WTC11 (cell line): ENCODE data around the gene LDLRAD1. TPM values are rescaled to one million over a fixed set of nuclear protein-coding genes. Genes with fewer than 3 reads are reported as not detected.

Experiments used
- ATAC-seq: fragments of 200-7000 bp; cut with Tn5 transposase; 2 replicates; pipeline ENCODE4 v1.10.0; 2021; ENCODE audit warnings: mild to moderate bottlenecking, moderate library complexity
- CTCF ChIA-PET: fragments of 300-600 bp; sonication (Branson Sonifier 250); formaldehyde crosslinking; loops from one replicate; lab custom pipeline; 2021; ENCODE audit warnings: antibody characterized with exemption; lab: Charles Lee
- POLR2A ChIA-PET: fragments of 350-600 bp; sonication (Branson Sonifier 250); formaldehyde crosslinking; loops from one replicate; lab custom pipeline; 2021; ENCODE audit warnings: antibody characterized with exemption; lab: Charles Lee
- DNase-seq: peaks from one replicate; pipeline ENCODE4 v3.0.0; 2021; ENCODE audit warnings: low spot score
- H3K27ac Mint-ChIP-seq: 2 replicates; pipeline ENCODE4 v1.8.0; 2021; ENCODE audit warnings: mixed read lengths
- H3K27me3 Mint-ChIP-seq: 2 replicates; pipeline ENCODE4 v1.8.0; 2021; ENCODE audit warnings: low read depth, mild to moderate bottlenecking, moderate library complexity, mixed read lengths
- H3K36me3 Mint-ChIP-seq: 2 replicates; pipeline ENCODE4 v1.8.0; 2021; ENCODE audit warnings: mixed read lengths
- H3K4me1 Mint-ChIP-seq: 2 replicates; pipeline ENCODE4 v1.8.0; 2022; ENCODE audit warnings: mixed read lengths
- H3K4me3 Mint-ChIP-seq: 2 replicates; pipeline ENCODE4 v1.8.0; 2021; ENCODE audit warnings: mild to moderate bottlenecking, moderate library complexity, mixed read lengths
- H3K9me3 Mint-ChIP-seq: 2 replicates; pipeline ENCODE4 v1.8.0; 2021; ENCODE audit warnings: mixed read lengths
- ELF4 ChIP-seq: sonication (generic); formaldehyde crosslinking; IDR thresholded peaks from 2 replicates; pipeline ENCODE4 v1.8.1; 2022; ENCODE audit warnings: low read depth, mild to moderate bottlenecking, moderate library complexity, missing genetic modification reagents
- FOXP1 ChIP-seq: sonication (generic); formaldehyde crosslinking; IDR thresholded peaks from 2 replicates; pipeline ENCODE4 v1.8.0; 2022; ENCODE audit warnings: missing genetic modification reagents, mild to moderate bottlenecking, moderate library complexity, borderline replicate concordance
- GTF2I ChIP-seq: fragments of 250-450 bp; sonication (Bioruptor Pico); conservative IDR thresholded peaks from 2 replicates; pipeline ENCODE4 v1.4.0; 2021; ENCODE audit warnings: mild to moderate bottlenecking
- NFE2L1 ChIP-seq: sonication (generic); formaldehyde crosslinking; IDR thresholded peaks from 2 replicates; pipeline ENCODE4 v1.8.1; 2023; ENCODE audit warnings: missing genetic modification reagents
- NFYB ChIP-seq: sonication (generic); formaldehyde crosslinking; conservative IDR thresholded peaks from 2 replicates; pipeline ENCODE4 v1.8.0; 2022; ENCODE audit warnings: low read depth, missing genetic modification reagents
- NR1H2 ChIP-seq: sonication (generic); formaldehyde crosslinking; IDR thresholded peaks from 2 replicates; pipeline ENCODE4 v1.9.0; 2021; ENCODE audit warnings: mild to moderate bottlenecking, moderate library complexity, missing genetic modification reagents
- NR2C2 ChIP-seq: sonication (generic); formaldehyde crosslinking; IDR thresholded peaks from 2 replicates; pipeline ENCODE4 v1.8.0; 2022; ENCODE audit warnings: mild to moderate bottlenecking, missing genetic modification reagents
- NR3C1 ChIP-seq: sonication (generic); formaldehyde crosslinking; conservative IDR thresholded peaks from 2 replicates; pipeline ENCODE4 v1.8.1; 2023; ENCODE audit warnings: low read depth, mild to moderate bottlenecking, missing genetic modification reagents
- PRRX2 ChIP-seq: fragments of 250-450 bp; sonication (Bioruptor Pico); IDR thresholded peaks from 2 replicates; pipeline ENCODE4 v1.8.0; 2021; ENCODE audit warnings: mild to moderate bottlenecking
- SMAD3 ChIP-seq: sonication (generic); formaldehyde crosslinking; IDR thresholded peaks from 2 replicates; pipeline ENCODE4 v1.8.0; 2022; ENCODE audit warnings: missing genetic modification reagents, mild to moderate bottlenecking, borderline replicate concordance
- TEAD4 ChIP-seq: sonication (generic); formaldehyde crosslinking; IDR thresholded peaks from 2 replicates; pipeline ENCODE4 v1.8.0; 2022; ENCODE audit warnings: mild to moderate bottlenecking, missing genetic modification reagents
- ZNF232 ChIP-seq: sonication (generic); formaldehyde crosslinking; IDR thresholded peaks from 2 replicates; pipeline ENCODE4 v1.8.0; 2022; ENCODE audit warnings: mild to moderate bottlenecking, missing genetic modification reagents
- ZNF671 ChIP-seq: fragments of 250-450 bp; sonication (Bioruptor Pico); IDR thresholded peaks from 2 replicates; pipeline ENCODE4 v1.8.0; 2021; ENCODE audit warnings: mild to moderate bottlenecking
- total RNA-seq: library from RNA; stranded (reverse); gene quantifications from 3 replicates; pipeline ENCODE4 v1.2.3, GENCODE V29; 2021
- TF ChIP-seq, protein P1 (sequence below): sonication (generic); formaldehyde crosslinking; IDR thresholded peaks from 2 replicates; pipeline ENCODE4 v1.8.1; 2022; ENCODE audit warnings: low read depth, mild to moderate bottlenecking, moderate library complexity, missing genetic modification reagents, borderline replicate concordance
- TF ChIP-seq, protein P2 (sequence below): sonication (generic); formaldehyde crosslinking; IDR thresholded peaks from 2 replicates; pipeline ENCODE4 v1.8.1; 2022; ENCODE audit warnings: mild to moderate bottlenecking, missing genetic modification reagents, moderate library complexity, borderline replicate concordance
- TF ChIP-seq, protein P3 (sequence below): sonication (generic); formaldehyde crosslinking; conservative IDR thresholded peaks from 2 replicates; pipeline ENCODE4 v1.8.1; 2023; ENCODE audit warnings: mild to moderate bottlenecking, low read depth, missing genetic modification reagents, moderate library complexity
- TF ChIP-seq, protein P4 (sequence below): fragments of 250-450 bp; sonication (Bioruptor Pico); IDR thresholded peaks from 2 replicates; pipeline ENCODE4 v1.9.0; 2021; ENCODE audit warnings: moderate library complexity, mild to moderate bottlenecking, inconsistent platforms, borderline replicate concordance
- TF ChIP-seq, protein P5 (sequence below): fragments of 250-450 bp; sonication (Bioruptor Pico); IDR thresholded peaks from 2 replicates; pipeline ENCODE4 v1.9.0; 2021; ENCODE audit warnings: mild to moderate bottlenecking
- TF ChIP-seq, protein P6 (sequence below): sonication (generic); formaldehyde crosslinking; IDR thresholded peaks from 2 replicates; pipeline ENCODE4 v1.8.0; 2022; ENCODE audit warnings: mild to moderate bottlenecking, missing genetic modification reagents
- TF ChIP-seq, protein P7 (sequence below): sonication (generic); formaldehyde crosslinking; IDR thresholded peaks from 2 replicates; pipeline ENCODE4 v1.8.1; 2022; ENCODE audit warnings: mild to moderate bottlenecking, moderate library complexity, missing genetic modification reagents
- TF ChIP-seq, protein P8 (sequence below): sonication (generic); formaldehyde crosslinking; IDR thresholded peaks from 2 replicates; pipeline ENCODE4 v1.8.0; 2022; ENCODE audit warnings: mild to moderate bottlenecking, missing genetic modification reagents

The LDLRAD1 gene
- total RNA-seq, 1 experiment from 2014 or later: 0.09 TPM

DNA sequence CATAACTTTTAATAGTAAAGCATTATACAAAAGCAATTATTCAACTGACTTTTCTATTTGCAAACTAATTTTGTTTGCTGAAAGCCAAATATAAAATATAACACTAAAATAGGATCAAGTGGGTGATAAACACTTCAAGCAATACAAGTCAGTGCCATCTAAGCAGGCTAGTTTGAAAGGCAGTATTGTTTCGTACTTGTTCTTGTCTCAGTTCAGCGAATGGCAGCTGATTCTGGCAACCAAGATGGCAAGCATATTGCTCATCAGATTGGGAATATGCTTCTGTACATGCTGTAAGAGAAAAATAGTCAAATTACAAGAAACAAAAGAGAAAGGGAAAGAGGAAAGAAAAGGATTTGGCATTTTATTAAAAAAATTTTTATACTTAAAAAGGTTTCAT, 27.5 kb upstream of the LDLRAD1 start:
- ChIA-PET POLR2A (no interaction called here), CTCF (no interaction called here)
- H3K36me3 Mint-ChIP-seq: peaks cover 26% of the 10 kb centered on the region
- TF ChIP-seq PRRX2 (CRISPR knock-in tag) (no peak), FOXP1 (CRISPR knock-in tag) (no peak), ZNF671 (CRISPR knock-in tag) (no peak), ELF4 (CRISPR knock-in tag) (no peak)
- TF ChIP-seq, protein P1, sequence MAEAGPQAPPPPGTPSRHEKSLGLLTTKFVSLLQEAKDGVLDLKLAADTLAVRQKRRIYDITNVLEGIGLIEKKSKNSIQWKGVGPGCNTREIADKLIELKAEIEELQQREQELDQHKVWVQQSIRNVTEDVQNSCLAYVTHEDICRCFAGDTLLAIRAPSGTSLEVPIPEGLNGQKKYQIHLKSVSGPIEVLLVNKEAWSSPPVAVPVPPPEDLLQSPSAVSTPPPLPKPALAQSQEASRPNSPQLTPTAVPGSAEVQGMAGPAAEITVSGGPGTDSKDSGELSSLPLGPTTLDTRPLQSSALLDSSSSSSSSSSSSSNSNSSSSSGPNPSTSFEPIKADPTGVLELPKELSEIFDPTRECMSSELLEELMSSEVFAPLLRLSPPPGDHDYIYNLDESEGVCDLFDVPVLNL (CRISPR knock-in tag): no peak
- TF ChIP-seq, protein P2, sequence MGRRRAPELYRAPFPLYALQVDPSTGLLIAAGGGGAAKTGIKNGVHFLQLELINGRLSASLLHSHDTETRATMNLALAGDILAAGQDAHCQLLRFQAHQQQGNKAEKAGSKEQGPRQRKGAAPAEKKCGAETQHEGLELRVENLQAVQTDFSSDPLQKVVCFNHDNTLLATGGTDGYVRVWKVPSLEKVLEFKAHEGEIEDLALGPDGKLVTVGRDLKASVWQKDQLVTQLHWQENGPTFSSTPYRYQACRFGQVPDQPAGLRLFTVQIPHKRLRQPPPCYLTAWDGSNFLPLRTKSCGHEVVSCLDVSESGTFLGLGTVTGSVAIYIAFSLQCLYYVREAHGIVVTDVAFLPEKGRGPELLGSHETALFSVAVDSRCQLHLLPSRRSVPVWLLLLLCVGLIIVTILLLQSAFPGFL: no peak
- TF ChIP-seq, protein P3, sequence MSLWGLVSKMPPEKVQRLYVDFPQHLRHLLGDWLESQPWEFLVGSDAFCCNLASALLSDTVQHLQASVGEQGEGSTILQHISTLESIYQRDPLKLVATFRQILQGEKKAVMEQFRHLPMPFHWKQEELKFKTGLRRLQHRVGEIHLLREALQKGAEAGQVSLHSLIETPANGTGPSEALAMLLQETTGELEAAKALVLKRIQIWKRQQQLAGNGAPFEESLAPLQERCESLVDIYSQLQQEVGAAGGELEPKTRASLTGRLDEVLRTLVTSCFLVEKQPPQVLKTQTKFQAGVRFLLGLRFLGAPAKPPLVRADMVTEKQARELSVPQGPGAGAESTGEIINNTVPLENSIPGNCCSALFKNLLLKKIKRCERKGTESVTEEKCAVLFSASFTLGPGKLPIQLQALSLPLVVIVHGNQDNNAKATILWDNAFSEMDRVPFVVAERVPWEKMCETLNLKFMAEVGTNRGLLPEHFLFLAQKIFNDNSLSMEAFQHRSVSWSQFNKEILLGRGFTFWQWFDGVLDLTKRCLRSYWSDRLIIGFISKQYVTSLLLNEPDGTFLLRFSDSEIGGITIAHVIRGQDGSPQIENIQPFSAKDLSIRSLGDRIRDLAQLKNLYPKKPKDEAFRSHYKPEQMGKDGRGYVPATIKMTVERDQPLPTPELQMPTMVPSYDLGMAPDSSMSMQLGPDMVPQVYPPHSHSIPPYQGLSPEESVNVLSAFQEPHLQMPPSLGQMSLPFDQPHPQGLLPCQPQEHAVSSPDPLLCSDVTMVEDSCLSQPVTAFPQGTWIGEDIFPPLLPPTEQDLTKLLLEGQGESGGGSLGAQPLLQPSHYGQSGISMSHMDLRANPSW: no peak
- no peaks in the 10 kb centered on the region for H3K27me3 Mint-ChIP-seq
- no peak overlapping the region for H3K27ac Mint-ChIP-seq
- H3K4me3 Mint-ChIP-seq: no peak overlapping the region
- ATAC-seq: no peak
- peaks cover 3% of the 10 kb centered on the region for H3K4me1 Mint-ChIP-seq
- no peaks in the 10 kb centered on the region for H3K9me3 Mint-ChIP-seq
- DNase-seq: no peak

DNA sequence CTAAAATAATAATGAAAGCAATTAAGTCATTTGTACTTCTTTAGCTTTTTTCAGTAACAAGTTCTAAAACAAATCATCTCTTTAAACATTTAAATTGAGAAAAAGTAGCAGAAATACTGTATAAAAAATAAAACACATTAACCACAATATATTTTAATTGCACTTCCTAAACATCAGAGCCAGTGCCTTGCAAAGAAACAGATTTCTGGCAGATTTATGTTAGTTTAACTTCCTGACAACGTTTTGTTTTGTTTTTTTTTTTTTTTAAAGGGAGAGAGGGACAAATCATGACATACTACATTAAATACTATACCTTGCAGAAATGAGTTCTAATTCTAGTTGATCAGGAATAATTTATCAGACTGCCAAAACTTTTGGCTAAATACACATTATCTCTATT, 23.8 kb upstream of the LDLRAD1 start:
- POLR2A ChIA-PET: no interaction called here
- peaks cover 42% of the 10 kb centered on the region for H3K36me3 Mint-ChIP-seq
- DNase-seq: no peak
- no peaks in the 10 kb centered on the region for H3K9me3 Mint-ChIP-seq
- H3K4me1 Mint-ChIP-seq: no peaks in the 10 kb centered on the region
- H3K27me3 Mint-ChIP-seq: no peaks in the 10 kb centered on the region
- CTCF ChIA-PET: interaction anchor here (1.9 kb wide), 1 partner anchor 50 kb away, joined by 7 read pairs; no protein-coding TSS in a partner anchor
- no peak overlapping the region for H3K4me3 Mint-ChIP-seq
- no peak for ATAC-seq
- no peak overlapping the region for H3K27ac Mint-ChIP-seq
- TF ChIP-seq TEAD4 (CRISPR knock-in tag) (no peak), NR2C2 (CRISPR knock-in tag) (no peak), NR1H2 (no peak), NFE2L1 (no peak), SMAD3 (CRISPR knock-in tag) (no peak), NFYB (no peak), NR3C1 (CRISPR knock-in tag) (no peak), ZNF232 (no peak), GTF2I (CRISPR knock-in tag) (no peak)
- TF ChIP-seq, protein P2: no peak
- TF ChIP-seq, protein P4, sequence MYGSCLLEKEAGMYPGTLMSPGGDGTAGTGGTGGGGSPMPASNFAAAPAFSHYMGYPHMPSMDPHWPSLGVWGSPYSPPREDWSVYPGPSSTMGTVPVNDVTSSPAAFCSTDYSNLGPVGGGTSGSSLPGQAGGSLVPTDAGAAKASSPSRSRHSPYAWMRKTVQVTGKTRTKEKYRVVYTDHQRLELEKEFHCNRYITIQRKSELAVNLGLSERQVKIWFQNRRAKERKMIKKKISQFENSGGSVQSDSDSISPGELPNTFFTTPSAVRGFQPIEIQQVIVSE (CRISPR knock-in tag): no peak
- TF ChIP-seq, protein P5, sequence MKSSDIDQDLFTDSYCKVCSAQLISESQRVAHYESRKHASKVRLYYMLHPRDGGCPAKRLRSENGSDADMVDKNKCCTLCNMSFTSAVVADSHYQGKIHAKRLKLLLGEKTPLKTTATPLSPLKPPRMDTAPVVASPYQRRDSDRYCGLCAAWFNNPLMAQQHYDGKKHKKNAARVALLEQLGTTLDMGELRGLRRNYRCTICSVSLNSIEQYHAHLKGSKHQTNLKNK: no peak
- TF ChIP-seq, protein P6, sequence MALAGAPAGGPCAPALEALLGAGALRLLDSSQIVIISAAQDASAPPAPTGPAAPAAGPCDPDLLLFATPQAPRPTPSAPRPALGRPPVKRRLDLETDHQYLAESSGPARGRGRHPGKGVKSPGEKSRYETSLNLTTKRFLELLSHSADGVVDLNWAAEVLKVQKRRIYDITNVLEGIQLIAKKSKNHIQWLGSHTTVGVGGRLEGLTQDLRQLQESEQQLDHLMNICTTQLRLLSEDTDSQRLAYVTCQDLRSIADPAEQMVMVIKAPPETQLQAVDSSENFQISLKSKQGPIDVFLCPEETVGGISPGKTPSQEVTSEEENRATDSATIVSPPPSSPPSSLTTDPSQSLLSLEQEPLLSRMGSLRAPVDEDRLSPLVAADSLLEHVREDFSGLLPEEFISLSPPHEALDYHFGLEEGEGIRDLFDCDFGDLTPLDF (CRISPR knock-in tag): no peak
- TF ChIP-seq, protein P7, sequence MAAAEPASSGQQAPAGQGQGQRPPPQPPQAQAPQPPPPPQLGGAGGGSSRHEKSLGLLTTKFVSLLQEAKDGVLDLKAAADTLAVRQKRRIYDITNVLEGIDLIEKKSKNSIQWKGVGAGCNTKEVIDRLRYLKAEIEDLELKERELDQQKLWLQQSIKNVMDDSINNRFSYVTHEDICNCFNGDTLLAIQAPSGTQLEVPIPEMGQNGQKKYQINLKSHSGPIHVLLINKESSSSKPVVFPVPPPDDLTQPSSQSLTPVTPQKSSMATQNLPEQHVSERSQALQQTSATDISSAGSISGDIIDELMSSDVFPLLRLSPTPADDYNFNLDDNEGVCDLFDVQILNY (CRISPR knock-in tag): no peak
- TF ChIP-seq, protein P8, sequence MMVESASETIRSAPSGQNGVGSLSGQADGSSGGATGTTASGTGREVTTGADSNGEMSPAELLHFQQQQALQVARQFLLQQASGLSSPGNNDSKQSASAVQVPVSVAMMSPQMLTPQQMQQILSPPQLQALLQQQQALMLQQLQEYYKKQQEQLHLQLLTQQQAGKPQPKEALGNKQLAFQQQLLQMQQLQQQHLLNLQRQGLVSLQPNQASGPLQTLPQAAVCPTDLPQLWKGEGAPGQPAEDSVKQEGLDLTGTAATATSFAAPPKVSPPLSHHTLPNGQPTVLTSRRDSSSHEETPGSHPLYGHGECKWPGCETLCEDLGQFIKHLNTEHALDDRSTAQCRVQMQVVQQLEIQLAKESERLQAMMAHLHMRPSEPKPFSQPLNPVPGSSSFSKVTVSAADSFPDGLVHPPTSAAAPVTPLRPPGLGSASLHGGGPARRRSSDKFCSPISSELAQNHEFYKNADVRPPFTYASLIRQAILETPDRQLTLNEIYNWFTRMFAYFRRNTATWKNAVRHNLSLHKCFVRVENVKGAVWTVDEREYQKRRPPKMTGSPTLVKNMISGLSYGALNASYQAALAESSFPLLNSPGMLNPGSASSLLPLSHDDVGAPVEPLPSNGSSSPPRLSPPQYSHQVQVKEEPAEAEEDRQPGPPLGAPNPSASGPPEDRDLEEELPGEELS (CRISPR knock-in tag): no peak
- TF ChIP-seq, protein P3: no peak
